Spleen (tissue), 7 donors: ENCODE data around the gene REG3G.
A peak's percentile ranks its signal among the peaks of the same experiment; 100 is the strongest.

Experiments
- CTCF ChIP-seq, 11 experiments: fragments of 200-600 bp in 7 of 11; fragments of 450-650 bp in 4 of 11; sonication (generic) in 4 of 11; IDR thresholded peaks in 8 of 11; conservative IDR thresholded peaks in 3 of 11; 1 replicate in 7 of 11; 2 replicates in 4 of 11; pipeline versions ENCODE4 v1.4.0 to v1.8.0; 2016 to 2021; ENCODE audit warnings: antibody characterized with exemption in 11 of 11, inconsistent platforms in 4 of 11, mild to moderate bottlenecking in 1 of 11
- POLR2A ChIP-seq, 3 donors: fragments of 450-650 bp; IDR thresholded peaks; one replicate each; pipeline ENCODE4 v1.5.1; 2017; ENCODE audit warnings: antibody characterized with exemption in 3 of 3, mild to moderate bottlenecking in 1 of 3
- POLR2AphosphoS5 ChIP-seq, 3 donors: sonication (generic); formaldehyde crosslinking; IDR thresholded peaks; one replicate each; pipeline ENCODE4 v1.5.1; 2017; ENCODE audit warnings: antibody characterized with exemption in 3 of 3
- donor health status: DM: no; HTN: no; CAD: no; lungs with moderate emphysema.
- donor health status: DM: no; HTN: no; CAD: no.
- donor health status: DM: no; HTN: no; CAD: no.

- TF ChIP-seq POLR2A (IDR thresholded peaks at IDR 0.05) = no peak
- TF ChIP-seq POLR2AphosphoS5 (IDR thresholded peaks at IDR 0.05) = no peak
- peak in 3 of 11 experiments; percentile 20 to 44 (median 33) for TF ChIP-seq CTCF (IDR thresholded peaks at IDR 0.05 in 8 of 11, conservative IDR thresholded peaks at IDR 0.05 in 3 of 11)
These were observed 26.1 kb upstream of the REG3G start for GRCh38 chr2:78999406-78999805.
